Measurements from ENCODE around the gene PLXND1.

DNA sequence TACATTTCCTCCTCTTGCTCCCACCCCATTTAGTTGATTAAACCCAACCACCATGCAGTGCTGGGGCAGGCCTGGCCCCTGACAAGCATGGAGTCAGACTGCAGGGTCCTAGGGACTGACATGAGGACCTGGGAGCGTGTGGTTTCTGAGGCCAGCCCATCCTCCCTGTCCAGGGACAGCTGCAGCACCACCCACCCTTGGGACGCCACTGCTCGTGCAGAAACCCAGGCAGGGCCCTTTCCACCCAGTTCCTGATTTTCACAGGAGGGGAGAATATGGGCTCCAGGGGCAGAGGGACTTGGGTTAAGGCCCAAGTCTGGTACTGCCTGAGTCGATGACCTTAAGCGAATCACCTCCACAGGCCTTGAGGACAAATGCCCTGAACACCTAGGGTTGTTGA is 23.7 kb downstream of the PLXND1 start:
- TF ChIP-seq, protein P1, sequence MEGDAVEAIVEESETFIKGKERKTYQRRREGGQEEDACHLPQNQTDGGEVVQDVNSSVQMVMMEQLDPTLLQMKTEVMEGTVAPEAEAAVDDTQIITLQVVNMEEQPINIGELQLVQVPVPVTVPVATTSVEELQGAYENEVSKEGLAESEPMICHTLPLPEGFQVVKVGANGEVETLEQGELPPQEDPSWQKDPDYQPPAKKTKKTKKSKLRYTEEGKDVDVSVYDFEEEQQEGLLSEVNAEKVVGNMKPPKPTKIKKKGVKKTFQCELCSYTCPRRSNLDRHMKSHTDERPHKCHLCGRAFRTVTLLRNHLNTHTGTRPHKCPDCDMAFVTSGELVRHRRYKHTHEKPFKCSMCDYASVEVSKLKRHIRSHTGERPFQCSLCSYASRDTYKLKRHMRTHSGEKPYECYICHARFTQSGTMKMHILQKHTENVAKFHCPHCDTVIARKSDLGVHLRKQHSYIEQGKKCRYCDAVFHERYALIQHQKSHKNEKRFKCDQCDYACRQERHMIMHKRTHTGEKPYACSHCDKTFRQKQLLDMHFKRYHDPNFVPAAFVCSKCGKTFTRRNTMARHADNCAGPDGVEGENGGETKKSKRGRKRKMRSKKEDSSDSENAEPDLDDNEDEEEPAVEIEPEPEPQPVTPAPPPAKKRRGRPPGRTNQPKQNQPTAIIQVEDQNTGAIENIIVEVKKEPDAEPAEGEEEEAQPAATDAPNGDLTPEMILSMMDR (IDR thresholded peaks at IDR 0.05; ENCODE audit: poor library complexity, severe bottlenecking), result no peak
- no peak for TF ChIP-seq POLR2AphosphoS5 (IDR thresholded peaks at IDR 0.05)
- TF ChIP-seq MXI1 (conservative IDR thresholded peaks at IDR 0.05; ENCODE audit: poor library complexity, severe bottlenecking), result no peak
- TF ChIP-seq, protein P2, sequence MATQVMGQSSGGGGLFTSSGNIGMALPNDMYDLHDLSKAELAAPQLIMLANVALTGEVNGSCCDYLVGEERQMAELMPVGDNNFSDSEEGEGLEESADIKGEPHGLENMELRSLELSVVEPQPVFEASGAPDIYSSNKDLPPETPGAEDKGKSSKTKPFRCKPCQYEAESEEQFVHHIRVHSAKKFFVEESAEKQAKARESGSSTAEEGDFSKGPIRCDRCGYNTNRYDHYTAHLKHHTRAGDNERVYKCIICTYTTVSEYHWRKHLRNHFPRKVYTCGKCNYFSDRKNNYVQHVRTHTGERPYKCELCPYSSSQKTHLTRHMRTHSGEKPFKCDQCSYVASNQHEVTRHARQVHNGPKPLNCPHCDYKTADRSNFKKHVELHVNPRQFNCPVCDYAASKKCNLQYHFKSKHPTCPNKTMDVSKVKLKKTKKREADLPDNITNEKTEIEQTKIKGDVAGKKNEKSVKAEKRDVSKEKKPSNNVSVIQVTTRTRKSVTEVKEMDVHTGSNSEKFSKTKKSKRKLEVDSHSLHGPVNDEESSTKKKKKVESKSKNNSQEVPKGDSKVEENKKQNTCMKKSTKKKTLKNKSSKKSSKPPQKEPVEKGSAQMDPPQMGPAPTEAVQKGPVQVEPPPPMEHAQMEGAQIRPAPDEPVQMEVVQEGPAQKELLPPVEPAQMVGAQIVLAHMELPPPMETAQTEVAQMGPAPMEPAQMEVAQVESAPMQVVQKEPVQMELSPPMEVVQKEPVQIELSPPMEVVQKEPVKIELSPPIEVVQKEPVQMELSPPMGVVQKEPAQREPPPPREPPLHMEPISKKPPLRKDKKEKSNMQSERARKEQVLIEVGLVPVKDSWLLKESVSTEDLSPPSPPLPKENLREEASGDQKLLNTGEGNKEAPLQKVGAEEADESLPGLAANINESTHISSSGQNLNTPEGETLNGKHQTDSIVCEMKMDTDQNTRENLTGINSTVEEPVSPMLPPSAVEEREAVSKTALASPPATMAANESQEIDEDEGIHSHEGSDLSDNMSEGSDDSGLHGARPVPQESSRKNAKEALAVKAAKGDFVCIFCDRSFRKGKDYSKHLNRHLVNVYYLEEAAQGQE (IDR thresholded peaks at IDR 0.05; ENCODE audit: borderline replicate concordance), result no peak
- TF ChIP-seq SMC3 (conservative IDR thresholded peaks at IDR 0.05; ENCODE audit: poor library complexity), result no peak
- TF ChIP-seq EP300 (conservative IDR thresholded peaks at IDR 0.05; ENCODE audit: poor library complexity, severe bottlenecking), result no peak
- no peak for TF ChIP-seq EZH2 (IDR thresholded peaks at IDR 0.05; ENCODE audit: borderline replicate concordance, insufficient read depth, low read length, poor library complexity, severe bottlenecking)
- no peak for TF ChIP-seq TAF1 (IDR thresholded peaks at IDR 0.05; ENCODE audit: low read depth)
- TF ChIP-seq RAD21 (conservative IDR thresholded peaks at IDR 0.05), result no peak
